NCI-H510A (cell line): ENCODE measurements around the gene C1orf146.
"Not testable (repeated sequence)": the region's sequence is repeated elsewhere in the genome, so short reads cannot be mapped to it uniquely, and the experiment has no call there.

Experiments
- DNase-seq: peaks from one replicate; lab custom pipeline; 2025; lab: John Stamatoyannopoulos, UW

C1orf146 gene

GRCh38 chr1:92217721-92218120, at the start of gene C1orf146:
C1orf146 (plus strand) TSS chr1:92217915; CDS start chr1:92231421, 13,506 bp downstream.
- DNase-seq, result no peak

- no peak for DNase-seq
These were observed 49.1 kb upstream of the C1orf146 start for GRCh38 chr1:92168657-92169056.

GRCh38 chr1:92169214-92170005, 48.3 kb upstream of the C1orf146 start:
- no peak for DNase-seq

GRCh38 chr1:92184632-92185031, 33.1 kb upstream of the C1orf146 start:
- DNase-seq, result no peak

- no peak for DNase-seq
These were observed 31.6 kb upstream of the C1orf146 start for GRCh38 chr1:92186081-92186480.

GRCh38 chr1:92188436-92189255, 29.1 kb upstream of the C1orf146 start:
- no peak for DNase-seq

- no peak for DNase-seq
These were observed 26.0 kb upstream of the C1orf146 start for GRCh38 chr1:92191726-92192125.

- DNase-seq, result no peak
These were observed 25.5 kb upstream of the C1orf146 start for GRCh38 chr1:92192246-92192645.

- DNase-seq, result no peak
These were observed 23.2 kb upstream of the C1orf146 start for GRCh38 chr1:92194511-92194910.

- DNase-seq, result no peak
These were observed 15.7 kb upstream of the C1orf146 start for GRCh38 chr1:92201973-92202372.

- DNase-seq, result no peak
These were observed 14.6 kb upstream of the C1orf146 start for GRCh38 chr1:92203105-92203504.

GRCh38 chr1:92210701-92211100, 7.0 kb upstream of the C1orf146 start:
- DNase-seq, result no peak

- no peak for DNase-seq
These were observed 6.5 kb upstream of the C1orf146 start for GRCh38 chr1:92211166-92211565.

- DNase-seq, result no peak
These were observed 844 bp downstream of the C1orf146 start for GRCh38 chr1:92218559-92218958.

GRCh38 chr1:92219028-92219427, 1.3 kb downstream of the C1orf146 start:
- no peak for DNase-seq

- no peak for DNase-seq
These were observed 10.7 kb downstream of the C1orf146 start for GRCh38 chr1:92228401-92228800.

- DNase-seq, result no peak
These were observed 13.0 kb downstream of the C1orf146 start for GRCh38 chr1:92230736-92231135.

GRCh38 chr1:92240034-92240433, 22.3 kb downstream of the C1orf146 start:
- DNase-seq, result no peak

- no peak for DNase-seq
These were observed 26.7 kb downstream of the C1orf146 start for GRCh38 chr1:92244376-92244775.

GRCh38 chr1:92254714-92255113, 37.0 kb downstream of the C1orf146 start:
- DNase-seq, result not testable (repeated sequence)

- no peak for DNase-seq
These were observed 41.6 kb downstream of the C1orf146 start for GRCh38 chr1:92259350-92259749.

GRCh38 chr1:92262516-92262915, 44.8 kb downstream of the C1orf146 start:
- DNase-seq, result no peak

GRCh38 chr1:92273039-92273438, 55.3 kb downstream of the C1orf146 start:
- no peak for DNase-seq
